HK-2 (cell line): Measurements from ENCODE around the gene ZNF845.
A peak's percentile ranks its signal among the peaks of the same experiment; 100 is the strongest.
"Not testable (repeated sequence)": the region's sequence is repeated elsewhere in the genome, so short reads cannot be mapped to it uniquely, and the experiment has no call there.

Source experiments
- DNase-seq: peaks from one replicate; pipeline ENCODE4 v3.0.0-alpha.2; 2018; ENCODE audit not compliant: unreplicated experiment

Gene ZNF845

GRCh38 chr19:53381376-53381775, 47.8 kb downstream of the ZNF845 start:
- DNase-seq = no peak

- DNase-seq = no peak
Measured at GRCh38 chr19:53388168-53388567, 54.6 kb downstream of the ZNF845 start.

- no peak for DNase-seq
Measured at GRCh38 chr19:53388904-53389303, 55.4 kb downstream of the ZNF845 start.

- no peak for DNase-seq
Measured at GRCh38 chr19:53389571-53389970, 56.0 kb downstream of the ZNF845 start.

GRCh38 chr19:53389978-53390377, 56.4 kb downstream of the ZNF845 start:
- no peak for DNase-seq

- no peak for DNase-seq
Measured at GRCh38 chr19:53394522-53394973, 61.0 kb downstream of the ZNF845 start.

- peak; percentile 91 for DNase-seq
Measured at GRCh38 chr19:53394974-53395839, 61.7 kb downstream of the ZNF845 start, which contains the start of gene ZNF765. Gene ZNF765 (plus strand): TSS chr19:53395149. CDS start chr19:53398016, 2,867 bp downstream.

GRCh38 chr19:53395840-53396524, 62.4 kb downstream of the ZNF845 start:
- not testable (repeated sequence) for DNase-seq

- DNase-seq = no peak
Measured at GRCh38 chr19:53396525-53396868, 62.9 kb downstream of the ZNF845 start.

GRCh38 chr19:53397918-53398317, 64.4 kb downstream of the ZNF845 start:
- DNase-seq = not testable (repeated sequence)
